Naive thymus-derived CD4-positive, alpha-beta T cell (primary cell): ENCODE data around the gene SERPINB7. TPM values are rescaled to one million over a fixed set of nuclear protein-coding genes. Genes with fewer than 3 reads are reported as not detected.

ENCODE experiments used
- ATAC-seq: fragments of 150-1000 bp; cut with Tn5 transposase; 2 replicates; pipeline ENCODE4 v1.10.0; 2021; ENCODE audit warnings: mild to moderate bottlenecking, moderate library complexity
- CTCF ChIA-PET: fragments of 350-600 bp; sonication (Branson Sonifier 250); formaldehyde crosslinking; loops from one replicate; lab custom pipeline; 2021; ENCODE audit warnings: antibody characterized with exemption; lab: Charles Lee
- POLR2A ChIA-PET: fragments of 350-600 bp; sonication (Branson Sonifier 250); formaldehyde crosslinking; loops from one replicate; lab custom pipeline; 2021; ENCODE audit warnings: antibody characterized with exemption, inconsistent platforms; lab: Charles Lee
- DNase-seq, 9 donors: peaks; one replicate each; pipeline versions ENCODE4 v3.0.0 to v3.0.0-alpha.2; 2020 to 2022; ENCODE audit warnings: mixed read lengths in 1 of 9
- H3K27ac ChIP-seq: one replicate; pipeline ENCODE4 v1.7.0; 2013; ENCODE audit warnings: mild to moderate bottlenecking, low read depth, low read length, moderate library complexity
- H3K27me3 ChIP-seq, 2 donors: one replicate each; pipeline ENCODE4 v1.7.0; 2013; ENCODE audit warnings: low read length in 2 of 2, mild to moderate bottlenecking in 2 of 2, moderate library complexity in 2 of 2; ENCODE audit not compliant: control insufficient read depth in 2 of 2, insufficient read depth in 2 of 2
- H3K36me3 ChIP-seq, 3 experiments: 1 replicate in 2 of 3; 2 replicates in 1 of 3; pipeline ENCODE4 v1.7.0; 2013; ENCODE audit warnings: low read length in 3 of 3, mild to moderate bottlenecking in 3 of 3, moderate library complexity in 1 of 3; ENCODE audit not compliant: insufficient read depth in 3 of 3, control insufficient read depth in 2 of 3
- H3K4me1 ChIP-seq, 2 donors: one replicate each; pipeline ENCODE4 v1.7.0; 2013; ENCODE audit warnings: low read length in 2 of 2, mild to moderate bottlenecking in 2 of 2, moderate library complexity in 1 of 2; ENCODE audit not compliant: control insufficient read depth in 2 of 2, insufficient read depth in 2 of 2
- H3K4me3 ChIP-seq: 2 replicates; pipeline ENCODE4 v1.7.0; 2013; ENCODE audit warnings: mild to moderate bottlenecking, low read length
- H3K9me3 ChIP-seq, 3 experiments: 1 replicate in 2 of 3; 2 replicates in 1 of 3; pipeline ENCODE4 v1.7.0; 2013; ENCODE audit warnings: low read length in 3 of 3; ENCODE audit not compliant: control insufficient read depth in 2 of 3
- H3K27ac Mint-ChIP-seq, 9 donors: one replicate each; pipeline ENCODE4 v1.8.0; 2020 to 2022; ENCODE audit warnings: mixed read lengths in 9 of 9, mild to moderate bottlenecking in 8 of 9, moderate library complexity in 5 of 9, inconsistent platforms in 2 of 9
- H3K27me3 Mint-ChIP-seq, 5 donors: one replicate each; pipeline ENCODE4 v1.8.0; 2021 to 2022; ENCODE audit warnings: mixed read lengths in 5 of 5, mild to moderate bottlenecking in 1 of 5
- H3K36me3 Mint-ChIP-seq, 5 donors: one replicate each; pipeline ENCODE4 v1.8.0; 2020 to 2022; ENCODE audit warnings: mixed read lengths in 5 of 5, mild to moderate bottlenecking in 3 of 5, inconsistent platforms in 1 of 5
- H3K4me1 Mint-ChIP-seq, 7 donors: one replicate each; pipeline ENCODE4 v1.8.0; 2020 to 2022; ENCODE audit warnings: mixed read lengths in 7 of 7, mild to moderate bottlenecking in 3 of 7, inconsistent platforms in 1 of 7
- H3K4me3 Mint-ChIP-seq, 10 donors: one replicate each; pipeline ENCODE4 v1.8.0; 2020 to 2022; ENCODE audit warnings: mild to moderate bottlenecking in 10 of 10, mixed read lengths in 10 of 10, moderate library complexity in 6 of 10, inconsistent platforms in 2 of 10
- H3K9me3 Mint-ChIP-seq, 11 donors: one replicate each; pipeline ENCODE4 v1.8.0; 2020 to 2022; ENCODE audit warnings: mixed read lengths in 11 of 11, mild to moderate bottlenecking in 4 of 11, inconsistent platforms in 1 of 11, moderate library complexity in 1 of 11
- intact Hi-C, 2 donors: fragments of 100-400 bp; cut with micrococcal nuclease; formaldehyde crosslinking; loops; one replicate each; pipeline ENCODE4 v1.15.1; 2023
- polyA plus RNA-seq, 2 donors: library from polyadenylated mRNA; unstranded; fragments of 300-500 nt; fragmentation: Illumina TruSeq; gene quantifications; one replicate each; pipeline ENCODE4 v1.2.3, GENCODE V29; 2021
- total RNA-seq, 6 experiments: library from RNA in 5 of 6; stranded (reverse) in 5 of 6; gene quantifications; 1 replicate in 5 of 6; 2 replicates in 1 of 6; pipeline ENCODE4 v1.2.3 and lab custom pipeline; 2021 to 2026

The SERPINB7 gene
- total and polyA plus RNA-seq, 7 experiments from 2014 or later, result not detected

DNA sequence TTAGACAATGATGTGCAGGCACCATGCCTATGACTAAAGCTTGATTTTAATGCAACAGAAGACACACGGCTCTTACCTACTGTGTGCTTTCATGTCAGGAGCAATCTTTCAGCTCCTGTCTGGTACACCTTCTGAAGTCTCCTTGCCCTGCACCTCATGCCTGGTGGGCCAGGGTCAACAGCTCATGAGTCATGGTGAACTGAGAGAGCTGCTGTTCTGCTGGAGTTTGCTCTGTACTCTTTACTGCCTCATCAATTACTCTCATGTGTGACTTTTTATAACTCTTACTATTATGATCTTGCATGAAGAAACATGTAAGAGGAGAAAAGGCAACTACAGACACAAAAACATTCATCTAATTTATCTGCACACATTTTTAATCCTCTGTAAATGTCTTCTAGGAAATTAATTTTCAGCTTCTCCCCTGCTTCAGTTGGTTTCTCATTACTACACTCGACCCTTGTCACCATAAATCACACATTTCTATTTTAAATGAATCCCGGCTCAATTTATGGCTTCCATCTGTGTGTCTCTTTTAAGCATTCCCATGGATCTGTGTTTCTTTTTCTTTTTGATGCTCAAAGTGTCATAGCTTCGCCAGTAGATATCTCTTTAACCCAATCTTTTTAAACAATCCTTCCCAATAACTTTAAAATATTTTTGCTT is 9.7 kb downstream of the SERPINB7 start:
- DNase-seq, result no peak
- Histone ChIP-seq H3K36me3 (no peaks in the 10 kb centered on the region), H3K4me3 (no peak overlapping the region), H3K4me1 (no peaks in the 10 kb centered on the region), H3K27ac (no peak overlapping the region), H3K27me3 (no peaks in the 10 kb centered on the region), H3K9me3 (no peaks in the 10 kb centered on the region)
- Mint-ChIP-seq H3K27me3 (peaks cover 0 to 7% (median 0%) of the 10 kb centered on the region in 5 donors), H3K9me3 (no peaks in the 10 kb centered on the region), H3K27ac (no peak overlapping the region), H3K36me3 (no peaks in the 10 kb centered on the region), H3K4me1 (no peaks in the 10 kb centered on the region), H3K4me3 (no peak overlapping the region)
- intact Hi-C loops, result no loop called here
- ChIA-PET POLR2A (no interaction called here), CTCF (no interaction called here)
- no peak for ATAC-seq

DNA sequence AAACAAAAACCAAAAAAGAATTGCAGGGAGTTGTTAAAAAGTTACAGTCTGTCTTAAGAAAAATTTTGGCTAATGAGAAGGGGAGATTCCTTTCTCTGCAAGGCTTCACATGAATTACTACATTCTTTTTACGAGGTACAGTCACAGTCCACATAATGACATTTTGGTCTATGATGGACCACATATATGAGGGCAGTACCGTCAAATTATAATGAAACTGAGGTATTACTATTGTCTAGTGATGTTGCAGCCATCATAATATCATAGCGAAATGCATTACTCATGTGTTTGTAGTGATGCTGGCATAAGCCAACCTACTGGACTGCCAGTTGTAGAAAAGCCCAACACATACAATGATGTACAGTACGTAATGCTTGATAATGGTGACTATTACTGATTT is 12.5 kb downstream of the SERPINB7 start:
- Histone ChIP-seq H3K27me3 (no peaks in the 10 kb centered on the region), H3K27ac (no peak overlapping the region), H3K4me3 (no peak overlapping the region), H3K36me3 (no peaks in the 10 kb centered on the region), H3K9me3 (no peaks in the 10 kb centered on the region), H3K4me1 (no peaks in the 10 kb centered on the region)
- Mint-ChIP-seq H3K4me3 (no peak overlapping the region), H3K27me3 (peaks cover 0 to 3% (median 0%) of the 10 kb centered on the region in 5 donors), H3K27ac (no peak overlapping the region), H3K9me3 (no peaks in the 10 kb centered on the region), H3K4me1 (no peaks in the 10 kb centered on the region), H3K36me3 (no peaks in the 10 kb centered on the region)
- ATAC-seq (no peak), DNase-seq (no peak)
- intact Hi-C loops, result no loop called here
- ChIA-PET POLR2A (no interaction called here), CTCF (no interaction called here)

- H3K9me3 Mint-ChIP-seq, result peaks cover 0 to 3% (median 0%) of the 10 kb centered on the region in 11 donors
- DNase-seq (peak in 1 of 9 donors; percentile 22), ATAC-seq (peak; percentile 96)
- no peak overlapping the region for H3K4me3 Mint-ChIP-seq
- H3K36me3 ChIP-seq, result no peaks in the 10 kb centered on the region
- CTCF ChIA-PET, result no interaction called here
- H3K27me3 ChIP-seq, result no peaks in the 10 kb centered on the region
- peaks cover 0 to 3% (median 0%) of the 10 kb centered on the region in 5 donors for H3K27me3 Mint-ChIP-seq
- no peak overlapping the region for H3K27ac ChIP-seq
- no peaks in the 10 kb centered on the region for H3K4me1 ChIP-seq
- no peaks in the 10 kb centered on the region for H3K4me1 Mint-ChIP-seq
- intact Hi-C loops, result no loop called here
- no peak overlapping the region for H3K27ac Mint-ChIP-seq
- no peaks in the 10 kb centered on the region for H3K9me3 ChIP-seq
- H3K4me3 ChIP-seq, result no peak overlapping the region
- no peaks in the 10 kb centered on the region for H3K36me3 Mint-ChIP-seq
- POLR2A ChIA-PET, result no interaction called here
These were observed 13.4 kb downstream of the SERPINB7 start for GRCh38 chr18:63788447-63789096.

DNA sequence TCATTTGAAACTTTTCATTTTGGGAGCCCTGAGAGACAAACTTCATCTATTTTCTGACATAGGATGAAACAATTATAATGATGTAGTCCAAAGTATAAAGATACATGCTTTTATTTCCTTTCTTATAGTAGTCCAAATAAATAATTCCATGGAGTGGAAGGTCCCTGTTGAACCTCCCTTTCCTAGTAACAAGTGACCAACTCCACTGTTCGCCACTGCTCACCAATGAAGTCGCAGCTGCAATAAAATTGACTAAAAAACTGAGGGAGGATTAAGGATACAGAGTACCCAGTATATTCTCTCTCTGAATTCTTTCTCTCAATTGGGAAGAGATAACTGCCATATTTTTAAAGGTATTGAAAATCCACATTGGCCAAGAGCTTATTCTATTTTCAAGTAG is 14.1 kb downstream of the SERPINB7 start:
- ChIA-PET CTCF (no interaction called here), POLR2A (no interaction called here)
- DNase-seq (no peak), ATAC-seq (no peak)
- Mint-ChIP-seq H3K36me3 (no peaks in the 10 kb centered on the region), H3K27ac (no peak overlapping the region), H3K9me3 (peaks cover 0 to 3% (median 0%) of the 10 kb centered on the region in 11 donors), H3K4me1 (no peaks in the 10 kb centered on the region), H3K27me3 (peaks cover 0 to 3% (median 0%) of the 10 kb centered on the region in 5 donors), H3K4me3 (no peak overlapping the region)
- no peaks in the 10 kb centered on the region for H3K36me3 ChIP-seq
- H3K27ac ChIP-seq, result no peak overlapping the region
- no peaks in the 10 kb centered on the region for H3K4me1 ChIP-seq
- H3K9me3 ChIP-seq, result no peaks in the 10 kb centered on the region
- no peak overlapping the region for H3K4me3 ChIP-seq
- intact Hi-C loops, result no loop called here
- no peaks in the 10 kb centered on the region for H3K27me3 ChIP-seq

DNA sequence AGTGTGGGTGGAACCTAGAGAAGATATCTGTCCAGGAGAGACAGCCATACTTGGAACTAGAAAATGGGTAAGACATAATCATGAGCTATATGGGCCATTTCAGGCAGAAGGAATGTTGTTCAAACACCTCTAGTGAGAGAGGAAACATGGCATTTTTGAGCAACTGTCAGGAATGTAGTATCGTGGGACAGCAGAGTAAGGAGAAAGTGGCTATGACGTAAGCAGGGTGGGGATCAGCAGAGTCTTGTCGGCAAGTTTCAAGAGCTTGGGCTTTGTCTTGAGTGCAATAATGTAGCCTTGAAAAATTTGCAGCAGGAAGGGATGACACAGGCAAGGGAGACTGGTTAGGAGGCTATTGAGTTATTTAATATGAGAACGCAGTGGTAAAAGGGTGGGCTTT is 20.4 kb downstream of the SERPINB7 start:
- Mint-ChIP-seq H3K4me1 (no peaks in the 10 kb centered on the region), H3K27ac (no peak overlapping the region), H3K9me3 (peaks cover 0 to 3% (median 0%) of the 10 kb centered on the region in 11 donors), H3K36me3 (no peaks in the 10 kb centered on the region), H3K27me3 (peaks cover 0 to 8% (median 6%) of the 10 kb centered on the region in 5 donors), H3K4me3 (no peak overlapping the region)
- Histone ChIP-seq H3K9me3 (no peaks in the 10 kb centered on the region), H3K27me3 (no peaks in the 10 kb centered on the region), H3K4me1 (no peaks in the 10 kb centered on the region), H3K4me3 (no peak overlapping the region), H3K27ac (no peak overlapping the region), H3K36me3 (no peaks in the 10 kb centered on the region)
- intact Hi-C loops, result no loop called here
- DNase-seq (no peak), ATAC-seq (no peak)
- CTCF ChIA-PET, result no interaction called here
- POLR2A ChIA-PET, result no interaction called here

GRCh38 chr18:63799189-63799588 is 24.0 kb downstream of the SERPINB7 start:
- no peak for ATAC-seq
- peaks cover 0 to 14% (median 9%) of the 10 kb centered on the region in 5 donors for H3K27me3 Mint-ChIP-seq
- Histone ChIP-seq H3K27me3 (no peaks in the 10 kb centered on the region), H3K4me3 (no peak overlapping the region), H3K4me1 (no peaks in the 10 kb centered on the region), H3K36me3 (no peaks in the 10 kb centered on the region), H3K27ac (no peak overlapping the region), H3K9me3 (no peaks in the 10 kb centered on the region)
- ChIA-PET POLR2A (no interaction called here), CTCF (no interaction called here)
- no peaks in the 10 kb centered on the region for H3K36me3 Mint-ChIP-seq
- no peak overlapping the region for H3K27ac Mint-ChIP-seq
- H3K4me1 Mint-ChIP-seq, result no peaks in the 10 kb centered on the region
- intact Hi-C loops, result no loop called here
- peaks cover 0 to 2% (median 0%) of the 10 kb centered on the region in 11 donors for H3K9me3 Mint-ChIP-seq
- DNase-seq, result no peak
- H3K4me3 Mint-ChIP-seq, result no peak overlapping the region

DNA sequence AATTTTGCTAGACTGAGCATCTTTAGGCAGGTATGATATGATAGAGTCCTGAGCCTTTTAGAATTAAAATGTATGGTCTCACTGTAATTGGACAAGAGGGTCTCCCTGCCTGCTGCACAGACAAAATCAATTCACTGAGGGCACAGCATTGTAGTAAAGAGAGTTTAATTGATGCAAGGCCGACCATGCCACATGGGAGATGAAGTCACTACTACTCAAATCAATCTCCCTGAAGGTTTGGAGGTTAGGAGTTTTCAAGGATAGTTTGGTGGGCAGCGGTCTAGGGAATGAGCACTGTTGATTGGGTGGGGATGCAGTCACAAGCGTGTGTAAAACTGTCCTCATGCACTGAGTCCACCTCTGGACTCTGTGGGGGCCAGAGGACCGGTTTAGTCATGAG is 26.1 kb downstream of the SERPINB7 start:
- ChIA-PET POLR2A (no interaction called here), CTCF (no interaction called here)
- Mint-ChIP-seq H3K36me3 (no peaks in the 10 kb centered on the region), H3K4me1 (no peaks in the 10 kb centered on the region), H3K9me3 (peaks cover 0 to 2% (median 0%) of the 10 kb centered on the region in 11 donors), H3K4me3 (no peak overlapping the region), H3K27me3 (peaks cover 2 to 6% (median 5%) of the 10 kb centered on the region in 5 donors), H3K27ac (no peak overlapping the region)
- Histone ChIP-seq H3K36me3 (no peaks in the 10 kb centered on the region), H3K4me1 (no peaks in the 10 kb centered on the region), H3K9me3 (no peaks in the 10 kb centered on the region), H3K27ac (no peak overlapping the region), H3K27me3 (no peaks in the 10 kb centered on the region), H3K4me3 (no peak overlapping the region)
- DNase-seq, result no peak
- ATAC-seq, result no peak
- intact Hi-C loops, result no loop called here
